ENCODE measurements around the gene PSORS1C1.

The PSORS1C1 gene

GRCh38 chr6:31140643-31141042, 26.0 kb downstream of the PSORS1C1 start:
- peaks cover 5% of the 10 kb centered on the region for H3K36me3 ChIP-seq (ENCODE audit: control insufficient read depth, insufficient read depth, low read length)
- DNase-seq: no peak
- H3K27me3 ChIP-seq (replicated peaks; ENCODE audit: control insufficient read depth, insufficient read depth, low read length, poor library complexity, severe bottlenecking): no peaks in the 10 kb centered on the region
- H3K4me1 ChIP-seq (ENCODE audit: control insufficient read depth, insufficient read depth, low read length, poor library complexity, severe bottlenecking): peaks cover 5% of the 10 kb centered on the region
- H3K27ac ChIP-seq (ENCODE audit: insufficient read depth, low read length, poor library complexity, severe bottlenecking): no peak overlapping the region
- H3K4me3 ChIP-seq (ENCODE audit: insufficient read depth, low read depth, low read length, poor library complexity, severe bottlenecking): no peak overlapping the region
- H3K9me3 ChIP-seq (ENCODE audit: control insufficient read depth, low read length): no peaks in the 10 kb centered on the region

- no peak for DNase-seq
- peaks cover 5% of the 10 kb centered on the region for H3K36me3 ChIP-seq (ENCODE audit: control insufficient read depth, insufficient read depth, low read length)
- no peaks in the 10 kb centered on the region for H3K9me3 ChIP-seq (ENCODE audit: control insufficient read depth, low read length)
- peaks cover 5% of the 10 kb centered on the region for H3K4me1 ChIP-seq (ENCODE audit: control insufficient read depth, insufficient read depth, low read length, poor library complexity, severe bottlenecking)
- H3K4me3 ChIP-seq (ENCODE audit: insufficient read depth, low read depth, low read length, poor library complexity, severe bottlenecking): no peak overlapping the region
- no peak overlapping the region for H3K27ac ChIP-seq (ENCODE audit: insufficient read depth, low read length, poor library complexity, severe bottlenecking)
- no peaks in the 10 kb centered on the region for H3K27me3 ChIP-seq (replicated peaks; ENCODE audit: control insufficient read depth, insufficient read depth, low read length, poor library complexity, severe bottlenecking)
These were observed 27.8 kb downstream of the PSORS1C1 start for GRCh38 chr6:31142361-31142761.

GRCh38 chr6:31143148-31143547, 28.5 kb downstream of the PSORS1C1 start:
- no peaks in the 10 kb centered on the region for H3K4me1 ChIP-seq (ENCODE audit: control insufficient read depth, insufficient read depth, low read length, poor library complexity, severe bottlenecking)
- H3K27ac ChIP-seq (ENCODE audit: insufficient read depth, low read length, poor library complexity, severe bottlenecking): no peak overlapping the region
- H3K9me3 ChIP-seq (ENCODE audit: control insufficient read depth, low read length): no peaks in the 10 kb centered on the region
- H3K27me3 ChIP-seq (replicated peaks; ENCODE audit: control insufficient read depth, insufficient read depth, low read length, poor library complexity, severe bottlenecking): no peaks in the 10 kb centered on the region
- H3K36me3 ChIP-seq (ENCODE audit: control insufficient read depth, insufficient read depth, low read length): peaks cover 5% of the 10 kb centered on the region
- no peak for DNase-seq
- H3K4me3 ChIP-seq (ENCODE audit: insufficient read depth, low read depth, low read length, poor library complexity, severe bottlenecking): no peak overlapping the region

GRCh38 chr6:31144296-31144969, 29.8 kb downstream of the PSORS1C1 start:
- peaks cover 5% of the 10 kb centered on the region for H3K36me3 ChIP-seq (ENCODE audit: control insufficient read depth, insufficient read depth, low read length)
- no peak for DNase-seq
- no peaks in the 10 kb centered on the region for H3K27me3 ChIP-seq (replicated peaks; ENCODE audit: control insufficient read depth, insufficient read depth, low read length, poor library complexity, severe bottlenecking)
- no peak overlapping the region for H3K27ac ChIP-seq (ENCODE audit: insufficient read depth, low read length, poor library complexity, severe bottlenecking)
- H3K4me1 ChIP-seq (ENCODE audit: control insufficient read depth, insufficient read depth, low read length, poor library complexity, severe bottlenecking): no peaks in the 10 kb centered on the region
- no peaks in the 10 kb centered on the region for H3K9me3 ChIP-seq (ENCODE audit: control insufficient read depth, low read length)
- H3K4me3 ChIP-seq (ENCODE audit: insufficient read depth, low read depth, low read length, poor library complexity, severe bottlenecking): no peak overlapping the region

DNA sequence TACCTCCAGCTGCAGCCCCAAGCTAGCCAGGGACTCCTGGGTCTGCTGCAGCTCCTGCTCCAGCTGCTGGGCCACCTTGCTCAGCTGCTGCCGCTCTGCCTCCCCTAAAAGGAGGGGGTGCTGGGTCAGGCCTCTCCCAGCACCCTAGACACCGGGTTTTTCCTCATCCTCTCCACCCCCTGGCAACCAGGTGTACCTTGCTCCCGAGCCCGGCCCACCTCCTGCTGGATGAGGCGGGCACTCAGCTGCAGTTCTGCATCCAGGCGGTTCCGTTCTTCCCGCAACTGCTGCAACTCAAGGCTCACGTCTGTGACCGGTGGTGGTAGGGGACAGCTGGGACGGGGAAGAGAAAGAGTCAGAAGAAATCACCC, 30.4 kb downstream of the PSORS1C1 start:
- H3K4me3 ChIP-seq (ENCODE audit: insufficient read depth, low read depth, low read length, poor library complexity, severe bottlenecking): no peak overlapping the region

DNA sequence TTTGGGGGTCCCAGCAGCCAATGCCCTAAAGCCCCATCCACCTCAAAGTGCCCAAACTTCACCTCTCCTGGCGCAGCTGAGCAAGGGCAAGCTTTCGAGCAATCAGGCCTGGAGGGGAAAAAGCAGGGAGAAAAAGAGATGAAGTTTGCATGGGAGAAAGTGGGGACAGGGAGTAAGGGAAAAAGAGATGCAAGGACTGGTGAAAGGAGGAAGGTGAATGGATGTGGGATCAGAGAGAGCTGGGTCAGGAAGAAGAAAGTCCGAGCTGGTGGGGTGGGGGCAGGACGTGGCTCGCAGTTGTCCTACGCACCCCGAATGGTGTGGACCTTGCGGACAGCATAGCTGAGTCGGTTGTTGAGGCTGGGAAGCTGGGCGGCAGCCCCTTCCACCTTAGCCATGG, 30.8 kb downstream of the PSORS1C1 start:
- Histone ChIP-seq H3K9me3 (ENCODE audit: control insufficient read depth, low read length) (no peaks in the 10 kb centered on the region), H3K4me3 (ENCODE audit: insufficient read depth, low read depth, low read length, poor library complexity, severe bottlenecking) (no peak overlapping the region), H3K27me3 (replicated peaks; ENCODE audit: control insufficient read depth, insufficient read depth, low read length, poor library complexity, severe bottlenecking) (no peaks in the 10 kb centered on the region), H3K27ac (ENCODE audit: insufficient read depth, low read length, poor library complexity, severe bottlenecking) (no peak overlapping the region), H3K36me3 (ENCODE audit: control insufficient read depth, insufficient read depth, low read length) (peaks cover 5% of the 10 kb centered on the region), H3K4me1 (ENCODE audit: control insufficient read depth, insufficient read depth, low read length, poor library complexity, severe bottlenecking) (no peaks in the 10 kb centered on the region)
- DNase-seq: no peak

More for the DNA sequence above, 30.4 kb downstream of the PSORS1C1 start:
- peaks cover 5% of the 10 kb centered on the region for H3K36me3 ChIP-seq (ENCODE audit: control insufficient read depth, insufficient read depth, low read length)
- H3K27me3 ChIP-seq (replicated peaks; ENCODE audit: control insufficient read depth, insufficient read depth, low read length, poor library complexity, severe bottlenecking): no peaks in the 10 kb centered on the region
- no peak overlapping the region for H3K27ac ChIP-seq (ENCODE audit: insufficient read depth, low read length, poor library complexity, severe bottlenecking)
- no peak for DNase-seq
- no peaks in the 10 kb centered on the region for H3K4me1 ChIP-seq (ENCODE audit: control insufficient read depth, insufficient read depth, low read length, poor library complexity, severe bottlenecking)
- H3K9me3 ChIP-seq (ENCODE audit: control insufficient read depth, low read length): no peaks in the 10 kb centered on the region

DNA sequence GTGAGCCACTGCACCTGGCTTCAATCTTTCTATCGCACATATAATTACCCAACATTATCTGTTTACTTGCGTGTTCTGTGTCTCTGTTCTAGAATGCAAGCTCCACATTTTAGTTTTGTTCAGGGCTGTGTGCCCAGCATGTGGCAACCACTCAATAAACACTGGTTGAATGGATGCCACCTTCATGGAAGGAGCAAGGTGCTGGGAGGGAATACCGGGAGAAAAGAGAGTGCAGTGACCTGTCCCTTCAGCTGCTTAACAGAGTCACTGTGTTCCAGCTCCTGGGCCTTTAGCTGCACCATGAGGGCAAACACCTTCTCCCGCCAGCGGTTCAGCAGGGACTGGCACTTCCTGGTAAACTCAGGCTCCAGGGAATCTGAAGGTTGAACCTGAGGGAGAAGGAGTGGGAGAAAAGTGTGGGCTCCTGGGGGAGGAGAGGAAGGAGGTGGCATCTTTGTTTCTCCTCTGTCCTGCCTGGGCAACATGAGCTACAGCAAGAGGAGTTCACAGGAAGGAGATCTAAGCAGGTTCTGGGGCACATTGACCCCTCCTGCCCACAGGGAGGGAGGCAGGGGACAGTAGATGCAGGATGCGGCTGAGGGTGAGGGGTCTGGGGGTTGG, 35.3 kb downstream of the PSORS1C1 start:
- Histone ChIP-seq H3K9me3 (ENCODE audit: control insufficient read depth, low read length) (no peaks in the 10 kb centered on the region), H3K27ac (ENCODE audit: insufficient read depth, low read length, poor library complexity, severe bottlenecking) (no peak overlapping the region), H3K36me3 (ENCODE audit: control insufficient read depth, insufficient read depth, low read length) (no peaks in the 10 kb centered on the region), H3K4me3 (ENCODE audit: insufficient read depth, low read depth, low read length, poor library complexity, severe bottlenecking) (no peak overlapping the region), H3K27me3 (replicated peaks; ENCODE audit: control insufficient read depth, insufficient read depth, low read length, poor library complexity, severe bottlenecking) (no peaks in the 10 kb centered on the region), H3K4me1 (ENCODE audit: control insufficient read depth, insufficient read depth, low read length, poor library complexity, severe bottlenecking) (no peaks in the 10 kb centered on the region)
- DNase-seq: no peak

DNA sequence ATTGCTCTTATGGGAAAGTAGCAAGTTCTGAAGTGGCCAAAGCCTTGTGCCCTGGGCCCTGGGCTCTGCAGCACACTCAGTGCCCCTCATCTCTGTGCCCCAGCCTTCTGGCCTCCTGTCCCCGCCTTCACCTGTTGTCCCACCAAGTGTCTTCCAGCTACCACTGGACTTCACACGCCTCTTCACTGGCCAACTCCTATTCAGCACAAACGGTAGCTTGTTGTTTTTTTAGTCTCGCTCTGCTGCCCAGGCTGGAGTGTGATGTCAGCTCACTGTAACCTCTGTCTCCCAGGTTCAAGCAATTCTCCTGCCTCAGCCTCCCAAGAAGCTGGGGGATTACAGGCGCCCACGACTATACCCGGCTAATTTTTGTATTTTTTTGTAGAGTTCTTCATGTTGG, 38.2 kb downstream of the PSORS1C1 start:
- Histone ChIP-seq H3K27ac (ENCODE audit: insufficient read depth, low read length, poor library complexity, severe bottlenecking) (no peak overlapping the region), H3K4me1 (ENCODE audit: control insufficient read depth, insufficient read depth, low read length, poor library complexity, severe bottlenecking) (no peaks in the 10 kb centered on the region), H3K9me3 (ENCODE audit: control insufficient read depth, low read length) (no peaks in the 10 kb centered on the region), H3K36me3 (ENCODE audit: control insufficient read depth, insufficient read depth, low read length) (no peaks in the 10 kb centered on the region), H3K27me3 (replicated peaks; ENCODE audit: control insufficient read depth, insufficient read depth, low read length, poor library complexity, severe bottlenecking) (no peaks in the 10 kb centered on the region), H3K4me3 (ENCODE audit: insufficient read depth, low read depth, low read length, poor library complexity, severe bottlenecking) (no peak overlapping the region)
- no peak for DNase-seq

DNA sequence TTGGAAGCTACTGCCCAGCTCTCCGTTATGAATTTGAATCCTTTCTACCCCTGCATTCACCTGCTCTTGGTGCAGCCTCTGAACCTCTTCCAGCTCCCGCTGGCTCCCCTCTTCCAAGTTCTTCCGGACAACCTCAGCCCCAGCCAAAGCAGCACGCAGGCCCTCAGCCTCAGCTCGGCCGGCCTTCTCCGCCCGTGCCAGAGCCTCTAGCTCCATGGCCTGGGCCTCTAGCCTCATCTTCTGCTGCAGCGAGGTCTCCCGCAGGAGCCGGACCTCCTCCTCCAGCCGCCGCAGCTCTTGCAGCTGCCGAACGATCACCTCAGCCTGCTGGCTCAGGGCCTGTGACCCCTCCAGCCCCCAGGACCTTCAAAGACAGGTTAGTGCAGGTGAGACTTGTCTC, 39.8 kb downstream of the PSORS1C1 start:
- Histone ChIP-seq H3K27ac (ENCODE audit: insufficient read depth, low read length, poor library complexity, severe bottlenecking) (no peak overlapping the region), H3K4me1 (ENCODE audit: control insufficient read depth, insufficient read depth, low read length, poor library complexity, severe bottlenecking) (peaks cover 6% of the 10 kb centered on the region), H3K36me3 (ENCODE audit: control insufficient read depth, insufficient read depth, low read length) (no peaks in the 10 kb centered on the region), H3K27me3 (replicated peaks; ENCODE audit: control insufficient read depth, insufficient read depth, low read length, poor library complexity, severe bottlenecking) (no peaks in the 10 kb centered on the region), H3K9me3 (ENCODE audit: control insufficient read depth, low read length) (no peaks in the 10 kb centered on the region), H3K4me3 (ENCODE audit: insufficient read depth, low read depth, low read length, poor library complexity, severe bottlenecking) (no peak overlapping the region)
- no peak for DNase-seq

GRCh38 chr6:31156641-31157040, 42.0 kb downstream of the PSORS1C1 start:
- H3K4me1 ChIP-seq (ENCODE audit: control insufficient read depth, insufficient read depth, low read length, poor library complexity, severe bottlenecking): peaks cover 11% of the 10 kb centered on the region
- no peaks in the 10 kb centered on the region for H3K27me3 ChIP-seq (replicated peaks; ENCODE audit: control insufficient read depth, insufficient read depth, low read length, poor library complexity, severe bottlenecking)
- no peak overlapping the region for H3K4me3 ChIP-seq (ENCODE audit: insufficient read depth, low read depth, low read length, poor library complexity, severe bottlenecking)
- H3K36me3 ChIP-seq (ENCODE audit: control insufficient read depth, insufficient read depth, low read length): no peaks in the 10 kb centered on the region
- H3K9me3 ChIP-seq (ENCODE audit: control insufficient read depth, low read length): no peaks in the 10 kb centered on the region
- H3K27ac ChIP-seq (ENCODE audit: insufficient read depth, low read length, poor library complexity, severe bottlenecking): no peak overlapping the region
- DNase-seq: no peak
